HG02798 (cell line): Measurements from ENCODE around the gene PTPRN2.
A peak's percentile ranks its signal among the peaks of the same experiment; 100 is the strongest.

ENCODE experiments used
- ATAC-seq: cut with Tn5 transposase; IDR thresholded peaks from one replicate; pipeline ENCODE4 v1.9.1; 2021; ENCODE audit warnings: mild to moderate bottlenecking; ENCODE audit not compliant: unreplicated experiment, poor library complexity

PTPRN2 gene

GRCh38 chr7:158239290-158239981 lies 348.2 kb downstream of the PTPRN2 start:
- ATAC-seq = no peak

GRCh38 chr7:158238616-158239289 lies 348.9 kb downstream of the PTPRN2 start:
- ATAC-seq = no peak

GRCh38 chr7:158237672-158238335 lies 349.8 kb downstream of the PTPRN2 start:
- ATAC-seq = no peak

- ATAC-seq = no peak
Measured at GRCh38 chr7:158236400-158236799, 351.2 kb downstream of the PTPRN2 start.

GRCh38 chr7:158235862-158236261 lies 351.8 kb downstream of the PTPRN2 start:
- ATAC-seq = no peak

- no peak for ATAC-seq
Measured at GRCh38 chr7:158229945-158230344, 357.7 kb downstream of the PTPRN2 start.

- no peak for ATAC-seq
Measured at GRCh38 chr7:158228986-158229385, 358.6 kb downstream of the PTPRN2 start.

- ATAC-seq = no peak
Measured at GRCh38 chr7:158228131-158228530, 359.5 kb downstream of the PTPRN2 start.

- no peak for ATAC-seq
Measured at GRCh38 chr7:158227258-158227984, 360.2 kb downstream of the PTPRN2 start.

- no peak for ATAC-seq
Measured at GRCh38 chr7:158216198-158216597, 371.4 kb downstream of the PTPRN2 start.

- ATAC-seq = no peak
Measured at GRCh38 chr7:158209435-158209834, 378.2 kb downstream of the PTPRN2 start.

- ATAC-seq = no peak
Measured at GRCh38 chr7:158206341-158206740, 381.3 kb downstream of the PTPRN2 start.

- ATAC-seq = no peak
Measured at GRCh38 chr7:158204453-158204852, 383.2 kb downstream of the PTPRN2 start.

GRCh38 chr7:158203948-158204347 lies 383.7 kb downstream of the PTPRN2 start:
- peak; percentile 39 for ATAC-seq

GRCh38 chr7:158194365-158194900 lies 393.2 kb downstream of the PTPRN2 start:
- no peak for ATAC-seq

- no peak for ATAC-seq
Measured at GRCh38 chr7:158193446-158193845, 394.2 kb downstream of the PTPRN2 start.

- no peak for ATAC-seq
Measured at GRCh38 chr7:158192956-158193355, 394.7 kb downstream of the PTPRN2 start.

GRCh38 chr7:158192184-158192835 lies 395.3 kb downstream of the PTPRN2 start:
- ATAC-seq = no peak

GRCh38 chr7:158191671-158192070 lies 396.0 kb downstream of the PTPRN2 start:
- ATAC-seq = no peak

- no peak for ATAC-seq
Measured at GRCh38 chr7:158190756-158191155, 396.9 kb downstream of the PTPRN2 start.
